NK-92 treated with Interleukin-12 subunit alpha and Interleukin-12 subunit beta, amount 100 ng/mL, for 24 hours (cell line): Measurements from ENCODE around the gene PKD2.
A peak's percentile ranks its signal among the peaks of the same experiment; 100 is the strongest.

Experiments
- DNase-seq: peaks from one replicate; lab custom pipeline; 2025; lab: John Stamatoyannopoulos, UW

PKD2 gene

DNA sequence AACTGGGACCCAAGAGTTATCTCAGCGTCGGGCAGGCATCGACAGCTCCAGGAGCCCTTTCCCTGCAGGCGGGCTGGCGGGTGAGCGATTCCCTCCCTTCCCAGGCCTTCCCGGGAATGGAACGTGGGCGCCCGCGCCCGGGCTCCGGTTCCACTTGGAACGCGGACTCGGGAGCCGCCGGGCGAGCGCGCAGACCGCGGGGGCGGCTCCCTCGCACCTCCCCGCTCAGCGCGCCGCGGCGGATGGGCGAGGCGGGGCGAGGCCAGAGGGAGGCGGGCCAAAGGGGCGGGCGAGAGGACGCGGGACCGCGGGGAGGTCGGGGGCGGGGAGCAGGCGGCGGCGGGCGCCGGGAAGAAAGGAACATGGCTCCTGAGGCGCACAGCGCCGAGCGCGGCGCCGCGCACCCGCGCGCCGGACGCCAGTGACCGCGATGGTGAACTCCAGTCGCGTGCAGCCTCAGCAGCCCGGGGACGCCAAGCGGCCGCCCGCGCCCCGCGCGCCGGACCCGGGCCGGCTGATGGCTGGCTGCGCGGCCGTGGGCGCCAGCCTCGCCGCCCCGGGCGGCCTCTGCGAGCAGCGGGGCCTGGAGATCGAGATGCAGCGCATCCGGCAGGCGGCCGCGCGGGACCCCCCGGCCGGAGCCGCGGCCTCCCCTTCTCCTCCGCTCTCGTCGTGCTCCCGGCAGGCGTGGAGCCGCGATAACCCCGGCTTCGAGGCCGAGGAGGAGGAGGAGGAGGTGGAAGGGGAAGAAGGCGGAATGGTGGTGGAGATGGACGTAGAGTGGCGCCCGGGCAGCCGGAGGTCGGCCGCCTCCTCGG lies at the start of gene PKD2:
Gene PKD2 (plus strand): TSS at position 332 of the 818 bp plus-strand sequence. CDS start 99 bp downstream, at position 431.
- DNase-seq, result peak; percentile 14

GRCh38 chr4:87961993-87962392 lies 45.4 kb upstream of the PKD2 start:
- DNase-seq, result no peak

DNA sequence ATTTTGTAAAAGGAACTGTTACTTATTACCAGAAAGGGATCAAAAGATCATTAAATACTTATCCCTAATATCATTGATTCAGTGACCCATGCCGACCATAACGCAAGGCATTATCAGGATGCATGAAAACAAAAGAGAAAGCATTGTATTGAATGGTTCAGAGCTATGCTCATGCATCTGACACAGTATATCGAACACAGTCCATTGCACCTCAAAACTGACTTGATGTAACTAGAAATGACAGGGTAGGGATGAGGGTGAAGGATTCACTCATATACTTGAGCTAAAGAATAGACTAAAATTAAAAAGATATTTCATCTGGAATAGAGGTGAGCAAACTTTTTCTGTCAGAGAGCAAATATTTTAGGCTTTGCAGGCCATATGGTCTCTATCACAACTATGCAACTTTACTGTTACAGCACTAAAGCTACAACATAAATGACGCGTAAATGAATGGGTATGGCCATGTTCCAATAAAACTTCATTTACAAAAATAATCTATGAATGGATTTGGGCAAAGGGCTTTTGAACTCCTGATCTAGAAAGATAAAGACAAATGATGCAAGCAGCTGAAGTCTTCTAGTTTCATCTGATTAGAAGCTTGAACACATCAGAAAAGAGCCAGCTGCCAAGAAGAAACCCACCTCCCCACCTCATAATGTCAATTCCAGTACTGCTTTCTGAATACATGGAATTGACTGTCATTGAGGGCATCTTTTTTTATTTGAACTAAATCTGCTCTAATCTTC lies 44.9 kb upstream of the PKD2 start:
- no peak for DNase-seq

GRCh38 chr4:87965501-87965975 lies 41.9 kb upstream of the PKD2 start:
- DNase-seq, result no peak

GRCh38 chr4:87966095-87966496 lies 41.3 kb upstream of the PKD2 start:
- no peak for DNase-seq

- DNase-seq, result no peak
These were observed 40.2 kb upstream of the PKD2 start for GRCh38 chr4:87967193-87967592.

DNA sequence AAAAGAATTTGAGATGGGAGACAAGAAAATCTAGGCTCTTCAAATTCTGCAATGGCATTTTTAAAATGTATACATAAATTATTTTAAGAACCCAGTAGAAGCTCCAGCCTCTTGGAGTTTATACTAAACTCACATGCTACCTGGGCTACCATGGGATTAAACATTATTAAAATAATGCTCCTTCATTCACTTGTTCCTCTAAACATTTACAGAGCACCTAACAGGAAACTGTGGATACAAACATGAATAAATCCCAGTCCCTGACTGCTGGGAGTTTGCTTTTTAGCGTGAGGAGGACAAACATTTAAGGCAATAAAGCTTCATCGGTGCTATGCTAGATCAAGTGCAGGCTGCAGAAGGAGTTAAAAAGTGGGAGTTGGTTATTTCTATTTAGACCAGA lies 37.3 kb upstream of the PKD2 start:
- no peak for DNase-seq

GRCh38 chr4:87971866-87972265 lies 35.6 kb upstream of the PKD2 start:
- no peak for DNase-seq

GRCh38 chr4:87973283-87974169 lies 33.9 kb upstream of the PKD2 start:
- no peak for DNase-seq

- DNase-seq, result no peak
These were observed 32.5 kb upstream of the PKD2 start for GRCh38 chr4:87974856-87975462.

GRCh38 chr4:87975466-87975865 lies 32.0 kb upstream of the PKD2 start, which contains the start of gene SPP1:
Gene SPP1, plus strand, starts transcription at chr4:87975714. Its CDS starts 1,182 bp downstream, at chr4:87976896.
- DNase-seq, result no peak

- DNase-seq, result no peak
These were observed 29.7 kb upstream of the PKD2 start for GRCh38 chr4:87977521-87978278.

DNA sequence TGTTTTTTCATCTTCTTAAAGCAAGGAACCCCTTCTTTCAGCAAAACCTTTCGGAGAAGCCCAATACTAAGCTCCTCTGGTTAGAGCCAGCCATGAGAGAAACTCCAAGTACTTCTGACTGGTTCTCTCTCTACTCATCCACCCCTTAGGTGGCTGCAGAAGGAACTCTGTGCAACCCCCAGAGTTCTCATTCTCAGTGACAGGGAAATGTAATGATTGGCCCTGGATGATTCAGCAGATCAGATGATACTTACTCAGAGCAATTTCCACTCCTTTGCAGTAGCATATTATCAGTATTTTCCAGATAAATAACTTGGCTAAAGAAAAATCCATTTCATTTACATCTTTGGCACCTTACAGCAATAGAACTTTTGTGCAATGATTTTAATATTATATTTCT lies 28.8 kb upstream of the PKD2 start:
- no peak for DNase-seq

- no peak for DNase-seq
These were observed 27.6 kb upstream of the PKD2 start for GRCh38 chr4:87979810-87980209.

DNA sequence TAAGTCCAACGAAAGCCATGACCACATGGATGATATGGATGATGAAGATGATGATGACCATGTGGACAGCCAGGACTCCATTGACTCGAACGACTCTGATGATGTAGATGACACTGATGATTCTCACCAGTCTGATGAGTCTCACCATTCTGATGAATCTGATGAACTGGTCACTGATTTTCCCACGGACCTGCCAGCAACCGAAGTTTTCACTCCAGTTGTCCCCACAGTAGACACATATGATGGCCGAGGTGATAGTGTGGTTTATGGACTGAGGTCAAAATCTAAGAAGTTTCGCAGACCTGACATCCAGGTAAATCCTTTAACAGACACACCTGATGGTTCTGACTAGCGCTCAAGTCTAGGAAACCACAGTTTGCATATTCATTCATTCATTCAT lies 25.9 kb upstream of the PKD2 start:
- DNase-seq, result no peak

DNA sequence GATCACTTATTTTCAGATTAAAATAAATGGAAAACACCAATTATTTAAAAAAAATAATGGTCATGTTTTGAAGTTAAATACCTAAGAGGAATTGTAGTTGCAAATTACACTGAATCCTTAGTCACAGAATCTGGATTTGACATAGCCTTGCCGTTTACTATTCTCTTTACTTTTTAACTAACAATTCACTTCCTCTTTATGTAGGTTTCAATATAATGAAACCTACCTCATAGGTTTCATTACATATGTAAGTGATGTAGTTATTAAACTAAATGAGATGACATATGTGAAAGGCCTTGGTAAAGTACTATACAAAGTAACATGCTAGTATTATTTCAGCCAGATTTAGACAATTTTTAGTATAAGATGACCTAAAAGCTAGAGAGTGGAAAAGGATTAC lies 25.4 kb upstream of the PKD2 start:
- DNase-seq, result no peak

DNA sequence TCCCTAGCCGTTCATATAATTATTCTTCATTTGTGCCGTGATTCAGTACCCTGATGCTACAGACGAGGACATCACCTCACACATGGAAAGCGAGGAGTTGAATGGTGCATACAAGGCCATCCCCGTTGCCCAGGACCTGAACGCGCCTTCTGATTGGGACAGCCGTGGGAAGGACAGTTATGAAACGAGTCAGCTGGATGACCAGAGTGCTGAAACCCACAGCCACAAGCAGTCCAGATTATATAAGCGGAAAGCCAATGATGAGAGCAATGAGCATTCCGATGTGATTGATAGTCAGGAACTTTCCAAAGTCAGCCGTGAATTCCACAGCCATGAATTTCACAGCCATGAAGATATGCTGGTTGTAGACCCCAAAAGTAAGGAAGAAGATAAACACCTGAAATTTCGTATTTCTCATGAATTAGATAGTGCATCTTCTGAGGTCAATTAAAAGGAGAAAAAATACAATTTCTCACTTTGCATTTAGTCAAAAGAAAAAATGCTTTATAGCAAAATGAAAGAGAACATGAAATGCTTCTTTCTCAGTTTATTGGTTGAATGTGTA lies 24.9 kb upstream of the PKD2 start:
- DNase-seq, result no peak

GRCh38 chr4:87983996-87984395 lies 23.4 kb upstream of the PKD2 start:
- no peak for DNase-seq

GRCh38 chr4:87985097-87985886 lies 22.1 kb upstream of the PKD2 start:
- no peak for DNase-seq

DNA sequence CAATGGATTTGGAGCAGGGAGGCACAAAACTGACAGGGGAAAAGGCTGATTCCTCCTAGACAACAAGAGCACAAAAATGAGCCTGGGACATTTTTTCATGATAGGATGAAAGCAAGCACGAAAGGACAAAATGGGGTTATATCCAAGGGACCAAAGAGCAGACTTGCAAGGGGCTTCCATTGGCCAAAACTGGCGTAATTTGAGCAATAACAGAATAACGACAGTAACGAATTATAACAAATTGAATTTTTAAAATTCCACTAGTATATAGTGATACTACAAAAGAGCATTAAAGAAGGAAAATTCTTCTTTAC lies 21.6 kb upstream of the PKD2 start:
- DNase-seq, result no peak
